Germinal center (tissue), 1 donor: Measurements from ENCODE around the gene MPHOSPH6.
"Not testable (repeated sequence)": the region's sequence is repeated elsewhere in the genome, so short reads cannot be mapped to it uniquely, and the experiment has no call there.

Experiments
- DNase-seq: peaks from one replicate; pipeline ENCODE4 v3.0.0; 2012; ENCODE audit warnings: mixed read lengths, low spot score

Gene MPHOSPH6

GRCh38 chr16:82169861-82170845 lies at the start of gene MPHOSPH6:
Gene MPHOSPH6 (minus strand): TSS chr16:82170224. CDS start chr16:82170175, 49 bp downstream.
- peak; percentile 93 for DNase-seq

- DNase-seq = no peak
These were observed 49.3 kb upstream of the MPHOSPH6 start for GRCh38 chr16:82219298-82219697.

- not testable (repeated sequence) for DNase-seq
These were observed 39.3 kb upstream of the MPHOSPH6 start for GRCh38 chr16:82209314-82209713.

- DNase-seq = no peak
These were observed 33.2 kb upstream of the MPHOSPH6 start for GRCh38 chr16:82203198-82203597.

GRCh38 chr16:82201926-82202325 lies 31.9 kb upstream of the MPHOSPH6 start:
- no peak for DNase-seq

GRCh38 chr16:82201351-82201750 lies 31.3 kb upstream of the MPHOSPH6 start:
- no peak for DNase-seq

- DNase-seq = no peak
These were observed 29.2 kb upstream of the MPHOSPH6 start for GRCh38 chr16:82199209-82199608.

- no peak for DNase-seq
These were observed 27.7 kb upstream of the MPHOSPH6 start for GRCh38 chr16:82197540-82198240.

- DNase-seq = no peak
These were observed 26.0 kb upstream of the MPHOSPH6 start for GRCh38 chr16:82195917-82196494.

GRCh38 chr16:82194086-82194485 lies 24.1 kb upstream of the MPHOSPH6 start:
- no peak for DNase-seq

GRCh38 chr16:82192665-82193064 lies 22.6 kb upstream of the MPHOSPH6 start:
- DNase-seq = no peak

GRCh38 chr16:82190386-82190785 lies 20.4 kb upstream of the MPHOSPH6 start:
- no peak for DNase-seq

- DNase-seq = no peak
These were observed 17.8 kb upstream of the MPHOSPH6 start for GRCh38 chr16:82187829-82188228.

- DNase-seq = no peak
These were observed 15.0 kb upstream of the MPHOSPH6 start for GRCh38 chr16:82185012-82185411.

- no peak for DNase-seq
These were observed 14.2 kb upstream of the MPHOSPH6 start for GRCh38 chr16:82184213-82184612.

GRCh38 chr16:82183004-82183397 lies 13.0 kb upstream of the MPHOSPH6 start:
- no peak for DNase-seq

- DNase-seq = no peak
These were observed 12.4 kb upstream of the MPHOSPH6 start for GRCh38 chr16:82182266-82183003.

- DNase-seq = no peak
These were observed 11.6 kb upstream of the MPHOSPH6 start for GRCh38 chr16:82181461-82182185.

- DNase-seq = no peak
These were observed 8.3 kb upstream of the MPHOSPH6 start for GRCh38 chr16:82178352-82178751.

- DNase-seq = no peak
These were observed 7.5 kb upstream of the MPHOSPH6 start for GRCh38 chr16:82177555-82177954.

GRCh38 chr16:82176204-82176603 lies 6.2 kb upstream of the MPHOSPH6 start:
- no peak for DNase-seq
